HCT116 (cell line): ENCODE measurements around the gene CSNK1D. TPM values are rescaled to one million over a fixed set of nuclear protein-coding genes. Genes with fewer than 3 reads are reported as not detected.

Source experiments
- ATAC-seq: fragments of 200-7000 bp; cut with Tn5 transposase; 2 replicates; pipeline ENCODE4 v1.9.1; 2020; ENCODE audit warnings: mild to moderate bottlenecking, moderate library complexity
- BruUV-seq: library from RNA; stranded (reverse); fragments of 400-500 nt; replicated peaks from 2 replicates; lab custom pipeline; 2021; lab: Mats Ljungman, UMichigan
- CTCF ChIA-PET: fragments of 300-600 bp; sonication (Branson Sonifier 250); formaldehyde crosslinking; loops from one replicate; lab custom pipeline; 2021; ENCODE audit warnings: antibody characterized with exemption; lab: Charles Lee
- POLR2A ChIA-PET: fragments of 300-600, 350-600 bp; sonication (Branson Sonifier 250); formaldehyde crosslinking; loops from one replicate; lab custom pipeline; 2021; ENCODE audit warnings: antibody characterized with exemption; lab: Charles Lee
- RAD21 ChIA-PET, 2 experiments: fragments of 300-600 bp; sonication (Branson Sonifier 250); formaldehyde crosslinking; loops; one replicate each; lab custom pipeline; 2023; ENCODE audit warnings: low total read pairs in 2 of 2; ENCODE audit not compliant: uncharacterized antibody in 2 of 2, unreplicated experiment in 2 of 2, low non-redundant PET in 1 of 2; lab: Charles Lee
- DNase-seq: peaks from one replicate; pipeline ENCODE4 v3.0.0-alpha.2; 2010; ENCODE audit warnings: low read depth, low spot score
- H2AFZ ChIP-seq: fragments of 200-600 bp; shearing (Covaris generic), sonication (generic); 2 replicates; pipeline ENCODE4 v1.6.1; 2017; ENCODE audit warnings: low read depth, mixed run types, mixed read lengths, antibody characterized with exemption, low read length; ENCODE audit not compliant: poor library complexity, severe bottlenecking
- H3K27ac ChIP-seq: 2 replicates; pipeline ENCODE4 v1.5.1; 2012; ENCODE audit warnings: low read depth, low read length
- H3K27me3 ChIP-seq: fragments of 200-600 bp; sonication (generic); 2 replicates; pipeline ENCODE4 v1.6.1; 2016; ENCODE audit warnings: mixed run types, low read length, mixed read lengths; ENCODE audit not compliant: insufficient read depth
- H3K36me3 ChIP-seq, 2 experiments: fragments of 200-500 bp in 1 of 2; fragments of 200-600 bp in 1 of 2; sonication (Bioruptor generic) in 1 of 2; sonication (generic) in 1 of 2; 2 replicates each; pipeline versions ENCODE4 v1.5.1 to v1.6.1; 2014 to 2016; ENCODE audit warnings: low read length in 2 of 2, inconsistent platforms in 1 of 2, mixed read lengths in 1 of 2, mixed run types in 1 of 2; ENCODE audit not compliant: insufficient read depth in 2 of 2, control insufficient read depth in 1 of 2
- H3K4me1 ChIP-seq, 2 experiments: fragments of 200-600 bp in 1 of 2; sonication (generic) in 1 of 2; 2 replicates each; pipeline versions ENCODE4 v1.5.1 to v1.6.1; 2012 to 2017; ENCODE audit warnings: low read length in 2 of 2, inconsistent platforms in 1 of 2, mild to moderate bottlenecking in 1 of 2, mixed read lengths in 1 of 2, mixed run types in 1 of 2, moderate library complexity in 1 of 2; ENCODE audit not compliant: insufficient read depth in 2 of 2, control insufficient read depth in 1 of 2
- H3K4me2 ChIP-seq: fragments of 200-600 bp; sonication (generic); 2 replicates; pipeline ENCODE4 v1.6.1; 2017; ENCODE audit warnings: mixed run types, low read length, mixed read lengths
- H3K4me3 ChIP-seq, 2 experiments: fragments of 200-600 bp in 1 of 2; sonication (generic) in 1 of 2; replicated peaks in 1 of 2; 2 replicates each; pipeline ENCODE4 v1.5.1; 2011 to 2016; ENCODE audit warnings: low read length in 2 of 2, control low read depth in 1 of 2, low read depth in 1 of 2, mild to moderate bottlenecking in 1 of 2, mixed read lengths in 1 of 2, mixed run types in 1 of 2
- H3K79me2 ChIP-seq: fragments of 200-600 bp; sonication (generic); 2 replicates; pipeline ENCODE4 v1.6.1; 2017; ENCODE audit warnings: mild to moderate bottlenecking, mixed run types, low read length, moderate library complexity, mixed read lengths; ENCODE audit not compliant: insufficient read depth
- H3K9ac ChIP-seq: fragments of 200-600 bp; sonication (generic); 2 replicates; pipeline ENCODE4 v1.6.1; 2016; ENCODE audit warnings: low read length, mixed read lengths
- H3K9me2 ChIP-seq: fragments of 200-600 bp; sonication (generic), shearing (Covaris generic); 2 replicates; pipeline ENCODE4 v1.6.1; 2017; ENCODE audit warnings: mixed run types, mild to moderate bottlenecking, moderate library complexity; ENCODE audit not compliant: insufficient read depth
- H3K9me3 ChIP-seq, 2 experiments: fragments of 200-500 bp in 1 of 2; fragments of 200-600 bp in 1 of 2; sonication (Bioruptor generic) in 1 of 2; sonication (generic) in 1 of 2; 2 replicates each; pipeline ENCODE4 v1.6.1; 2014 to 2017; ENCODE audit warnings: low read length in 2 of 2, mixed read lengths in 2 of 2, inconsistent platforms in 1 of 2, low read depth in 1 of 2, mild to moderate bottlenecking in 1 of 2, mixed run types in 1 of 2, moderate library complexity in 1 of 2; ENCODE audit not compliant: control insufficient read depth in 1 of 2, insufficient read depth in 1 of 2
- H4K20me1 ChIP-seq: fragments of 200-600 bp; sonication (generic), shearing (Covaris generic); 2 replicates; pipeline ENCODE4 v1.6.1; 2017; ENCODE audit warnings: mixed run types, mild to moderate bottlenecking, moderate library complexity; ENCODE audit not compliant: insufficient read depth
- CBX3 ChIP-seq: IDR thresholded peaks from 2 replicates; pipeline ENCODE4 v1.6.1; 2012; ENCODE audit warnings: low read depth
- CEBPB ChIP-seq: IDR thresholded peaks from 2 replicates; pipeline ENCODE4 v1.6.1; 2012; ENCODE audit warnings: low read depth
- ELF1 ChIP-seq: IDR thresholded peaks from 2 replicates; pipeline ENCODE4 v1.6.1; 2012; ENCODE audit warnings: low read depth, borderline replicate concordance
- EZH2phosphoT487 ChIP-seq: fragments of 200-600 bp; IDR thresholded peaks from 2 replicates; pipeline ENCODE4 v1.6.1; 2018; ENCODE audit warnings: antibody characterized with exemption, borderline replicate concordance
- JUND ChIP-seq: IDR thresholded peaks from 2 replicates; pipeline ENCODE4 v1.6.1; 2012
- POLR2A ChIP-seq: IDR thresholded peaks from 2 replicates; pipeline ENCODE4 v1.7.0; 2011; ENCODE audit warnings: borderline replicate concordance; ENCODE audit not compliant: insufficient read depth, insufficient read length; ENCODE audit errors: extremely low read depth
- POLR2AphosphoS5 ChIP-seq: IDR thresholded peaks from 2 replicates; pipeline ENCODE4 v1.6.1; 2011; ENCODE audit warnings: mild to moderate bottlenecking, low read depth, low read length, moderate library complexity
- SRF ChIP-seq: IDR thresholded peaks from 2 replicates; pipeline ENCODE4 v1.6.1; 2012; ENCODE audit warnings: low read depth
- YY1 ChIP-seq: IDR thresholded peaks from 2 replicates; pipeline ENCODE4 v1.6.1; 2011; ENCODE audit warnings: low read length, low read depth, moderate library complexity, mild to moderate bottlenecking; ENCODE audit not compliant: insufficient replicate concordance; ENCODE audit errors: extremely low read depth
- ZBTB33 ChIP-seq: IDR thresholded peaks from 2 replicates; pipeline ENCODE4 v1.6.1; 2011; ENCODE audit warnings: mild to moderate bottlenecking, low read length, moderate library complexity; ENCODE audit not compliant: insufficient replicate concordance; ENCODE audit errors: extremely low read depth
- ZFX ChIP-seq: fragments of 450-650 bp; IDR thresholded peaks from 2 replicates; pipeline ENCODE4 v1.6.1; 2017
- ZNF274 ChIP-seq: fragments of 200-500 bp; sonication (Bioruptor generic); IDR thresholded peaks from 2 replicates; pipeline ENCODE4 v1.6.1; 2014; ENCODE audit warnings: mild to moderate bottlenecking, low read depth, low read length, inconsistent platforms
- intact Hi-C: fragments of 100-400 bp; cut with micrococcal nuclease; formaldehyde crosslinking; loops from 2 replicates; pipeline ENCODE4 v1.10.0; 2022
- total RNA-seq: library from RNA; stranded (reverse); gene quantifications from one replicate; pipeline ENCODE4 v1.2.1, GENCODE V29; 2021; ENCODE audit not compliant: unreplicated experiment
- TF ChIP-seq, protein P1 (sequence below): IDR thresholded peaks from 2 replicates; pipeline ENCODE4 v1.6.1; 2012

Gene CSNK1D
- total RNA-seq, 1 experiment from 2014 or later: 176 TPM

- POLR2A ChIA-PET: no interaction called here
- ATAC-seq (no peak), DNase-seq (no peak)
- BruUV-seq: no TSS peak
- no peak overlapping the region for H3K27ac ChIP-seq
- peaks cover 54 to 83% of the 10 kb centered on the region in 2 experiments for H3K36me3 ChIP-seq
- H3K9me3 ChIP-seq: no peaks in the 10 kb centered on the region
- H3K9me2 ChIP-seq: no peaks in the 10 kb centered on the region
- CTCF ChIA-PET: no interaction called here
- RAD21 ChIA-PET: no interaction called here
- H3K4me2 ChIP-seq: no peak overlapping the region
- no peaks in the 10 kb centered on the region for H3K27me3 ChIP-seq
- peaks cover 86% of the 10 kb centered on the region for H3K79me2 ChIP-seq
- H2AFZ ChIP-seq: no peak overlapping the region
- no peak overlapping the region for H3K4me3 ChIP-seq
- H3K4me1 ChIP-seq: peaks cover 14 to 30% of the 10 kb centered on the region in 2 experiments
- intact Hi-C loops: no loop called here
- peaks cover 13% of the 10 kb centered on the region; the same call in 1 of the 2 replicates for H4K20me1 ChIP-seq
- TF ChIP-seq, protein P1, sequence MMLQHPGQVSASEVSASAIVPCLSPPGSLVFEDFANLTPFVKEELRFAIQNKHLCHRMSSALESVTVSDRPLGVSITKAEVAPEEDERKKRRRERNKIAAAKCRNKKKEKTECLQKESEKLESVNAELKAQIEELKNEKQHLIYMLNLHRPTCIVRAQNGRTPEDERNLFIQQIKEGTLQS: no peak
- TF ChIP-seq EZH2phosphoT487 (no peak), SRF (no peak), CBX3 (no peak), YY1 (no peak), CEBPB (no peak), POLR2A (no peak), JUND (no peak)
- TF ChIP-seq, all 23 proteins: peak for 0
- no peak overlapping the region for H3K9ac ChIP-seq
These were observed 22.5 kb downstream of the CSNK1D start for GRCh38 chr17:82250868-82251500.

DNA sequence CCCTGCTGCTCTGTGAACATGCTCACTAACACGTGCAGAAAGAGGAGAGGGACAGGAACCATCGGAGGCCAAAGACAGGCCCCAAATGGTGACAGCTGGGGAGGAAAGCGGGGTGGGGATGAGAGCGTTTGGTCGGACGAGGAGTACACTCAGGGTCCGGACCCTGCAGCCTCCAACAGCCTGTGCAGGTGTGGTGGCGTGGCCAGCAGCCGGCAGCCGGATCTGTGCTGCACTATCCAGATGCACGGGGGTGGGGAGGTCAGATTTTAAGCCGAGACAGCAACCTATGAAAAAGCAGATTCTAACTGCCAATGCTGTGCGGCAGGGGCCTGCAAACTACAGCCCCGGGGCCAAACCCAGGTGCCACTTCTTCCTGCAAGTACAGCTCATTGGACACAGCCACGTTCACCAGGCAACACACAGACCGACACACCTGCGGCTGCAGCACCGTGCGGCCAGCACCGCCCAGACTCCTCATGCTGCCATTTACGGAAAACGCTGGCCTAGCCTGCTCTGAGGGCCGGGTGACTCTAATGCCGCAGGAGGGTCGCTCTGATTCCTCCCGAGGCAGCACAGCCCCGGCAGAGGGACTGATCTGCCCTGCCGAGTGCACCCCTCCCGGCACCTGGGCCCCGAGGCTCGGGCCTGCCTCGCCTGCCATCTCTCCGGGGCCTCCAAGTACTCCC, 23.5 kb downstream of the CSNK1D start:
- Histone ChIP-seq H3K9me2 (no peaks in the 10 kb centered on the region), H3K36me3 (peaks cover 51 to 83% of the 10 kb centered on the region in 2 experiments), H3K9ac (no peak overlapping the region), H3K79me2 (peaks cover 86% of the 10 kb centered on the region), H3K4me2 (no peak overlapping the region), H3K27ac (no peak overlapping the region), H2AFZ (no peak overlapping the region), H3K4me3 (no peak overlapping the region), H3K4me1 (peaks cover 14 to 31% of the 10 kb centered on the region in 2 experiments), H3K27me3 (no peaks in the 10 kb centered on the region), H4K20me1 (peaks cover 13% of the 10 kb centered on the region; the same call in 1 of the 2 replicates), H3K9me3 (no peaks in the 10 kb centered on the region)
- CTCF ChIA-PET: no interaction called here
- no TSS peak for BruUV-seq
- intact Hi-C loops: no loop called here
- POLR2A ChIA-PET: no interaction called here
- DNase-seq (no peak), ATAC-seq (no peak)
- RAD21 ChIA-PET: no interaction called here
- TF ChIP-seq ZFX: no peak
- no peak for TF ChIP-seq POLR2A
- TF ChIP-seq ELF1: no peak
- no peak for TF ChIP-seq ZBTB33
- TF ChIP-seq JUND: no peak
- TF ChIP-seq POLR2AphosphoS5: no peak
- no peak for TF ChIP-seq ZNF274
